HepG2 (cell line): ENCODE results near the gene PEX5. TPM values are rescaled to one million over a fixed set of nuclear protein-coding genes. Genes with fewer than 3 reads are reported as not detected.

Source experiments
- ATAC-seq: fragments of 200-7000 bp; cut with Tn5 transposase; 3 replicates; pipeline ENCODE4 v1.9.1; 2020; ENCODE audit warnings: mild to moderate bottlenecking, moderate library complexity
- BruUV-seq: library from RNA; stranded (reverse); fragments of 400-500 nt; replicated peaks from 2 replicates; lab custom pipeline; 2021; lab: Mats Ljungman, UMichigan
- CTCF ChIA-PET: fragments of 300-600 bp; formaldehyde crosslinking; extraction: SDS; loops from one replicate; lab custom pipeline; 2021; ENCODE audit warnings: low total read pairs, inconsistent platforms, low intra/inter-chr PET ratio; lab: Yijun Ruan, JAX
- POLR2A ChIA-PET: fragments of 350-600 bp; sonication (Branson Sonifier 250); formaldehyde crosslinking; loops from one replicate; lab custom pipeline; 2020; ENCODE audit warnings: antibody characterized with exemption, inconsistent platforms; lab: Yijun Ruan, JAX
- DNase-seq: peaks from one replicate; pipeline ENCODE4 v3.0.0-alpha.2; 2015; ENCODE audit warnings: low spot score
- FAIRE-seq: peaks from 3 replicates; lab custom pipeline; 2011; peaks lifted over from hg19 to GRCh38; lab: Jason Lieb, UNC
- H2AFZ ChIP-seq: one replicate; pipeline ENCODE4 v1.6.1; 2011; ENCODE audit warnings: low read length, inconsistent platforms
- H3K27ac ChIP-seq: fragments of 300-600 bp; 3 replicates; pipeline ENCODE4 v1.8.0; 2011; ENCODE audit warnings: mixed run types, mild to moderate bottlenecking, mixed read lengths, low read length, inconsistent platforms; ENCODE audit not compliant: insufficient read depth; ENCODE audit errors: extremely low read length
- H3K27me3 ChIP-seq, 2 experiments: fragments of 200-600 bp in 1 of 2; 2 replicates in 1 of 2; 3 replicates in 1 of 2; pipeline versions ENCODE4 v1.6.0 to v1.8.0; 2011; ENCODE audit warnings: low read length in 2 of 2, mild to moderate bottlenecking in 2 of 2, moderate library complexity in 2 of 2, inconsistent platforms in 1 of 2; ENCODE audit not compliant: insufficient read depth in 2 of 2, control insufficient read depth in 1 of 2
- H3K36me3 ChIP-seq, 2 experiments: fragments of 200-600 bp in 1 of 2; replicated peaks in 1 of 2; 2 replicates in 1 of 2; 3 replicates in 1 of 2; pipeline versions ENCODE4 v1.5.1 to v1.8.0; 2011; ENCODE audit warnings: low read length in 2 of 2, inconsistent platforms in 1 of 2; ENCODE audit not compliant: insufficient read depth in 2 of 2, control insufficient read depth in 1 of 2
- H3K4me1 ChIP-seq: 2 replicates; pipeline ENCODE4 v1.5.1; 2012; ENCODE audit warnings: low read length, inconsistent platforms; ENCODE audit not compliant: insufficient read depth
- H3K4me2 ChIP-seq: 2 replicates; pipeline ENCODE4 v1.6.0; 2011; ENCODE audit warnings: low read depth, low read length, inconsistent platforms
- H3K4me3 ChIP-seq, 3 experiments: fragments of 200-600 bp in 1 of 3; sonication (generic), shearing (Covaris generic) in 1 of 3; replicated peaks in 1 of 3; 2 replicates each; pipeline ENCODE4 v1.5.1; 2011 to 2016; ENCODE audit warnings: low read length in 3 of 3, inconsistent platforms in 2 of 3, low read depth in 2 of 3, mild to moderate bottlenecking in 2 of 3, control low read depth in 1 of 3, mixed read lengths in 1 of 3; ENCODE audit not compliant: insufficient read depth in 1 of 3
- H3K79me2 ChIP-seq: one replicate; pipeline ENCODE4 v1.6.1; 2011; ENCODE audit warnings: low read length, inconsistent platforms; ENCODE audit not compliant: insufficient read depth
- H3K9ac ChIP-seq: 2 replicates; pipeline ENCODE4 v1.6.0; 2011; ENCODE audit warnings: mild to moderate bottlenecking, low read depth, low read length, inconsistent platforms; ENCODE audit not compliant: insufficient read depth
- H3K9me3 ChIP-seq: 2 replicates; pipeline ENCODE4 v1.5.1; 2012; ENCODE audit warnings: mild to moderate bottlenecking, low read length
- H4K20me1 ChIP-seq: 2 replicates; pipeline ENCODE4 v1.6.0; 2011; ENCODE audit warnings: inconsistent platforms, mild to moderate bottlenecking, low read length, moderate library complexity; ENCODE audit not compliant: insufficient read depth
- CHCHD3 ChIP-seq: sonication (generic); formaldehyde crosslinking; IDR thresholded peaks from 2 replicates; pipeline ENCODE4 v1.8.0; 2022; ENCODE audit warnings: mild to moderate bottlenecking, missing genetic modification reagents, moderate library complexity
- ZNF138 ChIP-seq: sonication (generic); formaldehyde crosslinking; IDR thresholded peaks from 2 replicates; pipeline ENCODE4 v1.5.0; 2020; ENCODE audit warnings: mild to moderate bottlenecking, low read depth, missing genetic modification reagents
- WGBS: methylation state at CpG from one replicate; pipeline ENCODE4 v1.1.6; 2017; ENCODE audit warnings: low lambda C conversion rate; 5-methylcytosine and 5-hydroxymethylcytosine counted together
- in situ Hi-C: cut with HindIII; loops from 2 replicates; pipeline ENCODE4 v1.10.0; 2017; ENCODE audit warnings: low pct_unique_long_range_greater_than_20kb; ENCODE audit not compliant: extremely low pct_ligation_motif_present
- intact Hi-C: fragments of 100-400 bp; cut with micrococcal nuclease; formaldehyde crosslinking; loops from one replicate; pipeline ENCODE4 v1.10.0; 2022; ENCODE audit not compliant: unreplicated experiment
- polyA plus RNA-seq, 8 experiments: library from polyadenylated mRNA; depleted of rRNA in 3 of 8; stranded (reverse) in 7 of 8; unstranded in 1 of 8; fragments of >200 nt; fragmentation: Illumina TruSeq in 4 of 8; extraction: Trizol in 4 of 8; gene quantifications; 2 replicates each; pipeline versions ENCODE4 v1.2.1 to v1.2.3, GENCODE V29; 2011 to 2016; ENCODE audit warnings: low read depth in 4 of 8, missing spikeins in 1 of 8, mixed read lengths in 1 of 8; ENCODE audit not compliant: insufficient read depth in 1 of 8
- total RNA-seq, 5 experiments: library from RNA; depleted of rRNA; stranded (reverse); fragments of >200 nt; fragmentation: Illumina TruSeq; extraction: Trizol; gene quantifications; 2 replicates each; pipeline ENCODE4 v1.2.3, GENCODE V29; 2016; ENCODE audit warnings: low read depth in 1 of 5
- TF ChIP-seq, protein P1 (sequence below): sonication (generic); formaldehyde crosslinking; IDR thresholded peaks from 2 replicates; pipeline ENCODE4 v1.4.0; 2020; ENCODE audit warnings: missing genetic modification reagents

Gene PEX5
- total and polyA plus RNA-seq, 2 of the 13 experiments (the other 11 are each of a cell fraction or from before 2014, with no cell fraction given): 16.4 to 29.0 TPM

DNA sequence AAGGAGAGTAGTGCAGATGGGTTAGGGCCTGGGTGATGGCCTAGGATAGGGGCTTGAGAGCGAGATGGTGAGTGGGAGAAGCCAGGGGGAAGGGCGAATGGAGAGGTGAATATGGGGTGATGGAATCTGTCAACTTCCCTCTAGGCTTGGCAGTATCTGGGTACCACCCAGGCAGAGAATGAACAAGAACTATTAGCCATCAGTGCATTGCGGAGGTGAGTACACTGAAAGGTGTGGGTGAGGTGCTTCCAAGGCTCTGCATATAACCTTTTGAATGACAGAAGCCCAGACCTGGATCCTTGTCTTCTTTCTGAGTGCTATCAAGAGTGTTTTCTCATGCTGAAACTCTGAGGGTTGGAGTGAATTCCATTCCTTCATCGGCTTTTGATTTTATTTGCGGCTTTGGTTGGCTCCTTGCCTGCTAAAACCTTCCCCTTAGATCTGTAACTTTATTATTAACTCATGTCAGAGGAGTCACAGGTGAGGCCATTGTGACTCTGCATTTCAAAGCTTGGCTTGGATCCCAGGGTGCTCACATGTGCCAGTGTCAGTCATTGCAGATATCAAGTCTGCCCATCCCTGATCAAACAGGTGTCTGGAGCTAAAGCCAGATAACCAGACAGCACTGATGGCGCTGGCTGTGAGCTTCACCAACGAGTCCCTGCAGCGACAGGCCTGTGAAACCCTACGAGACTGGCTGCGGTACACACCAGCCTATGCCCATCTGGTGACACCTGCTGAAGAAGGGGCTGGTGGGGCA is 18.6 kb downstream of the PEX5 start:
- no peak overlapping the region for H3K4me3 ChIP-seq
- no peak for DNase-seq
- TF ChIP-seq CHCHD3 (CRISPR knock-in tag) (no peak), ZNF138 (CRISPR knock-in tag) (no peak)
- TF ChIP-seq, protein P1, sequence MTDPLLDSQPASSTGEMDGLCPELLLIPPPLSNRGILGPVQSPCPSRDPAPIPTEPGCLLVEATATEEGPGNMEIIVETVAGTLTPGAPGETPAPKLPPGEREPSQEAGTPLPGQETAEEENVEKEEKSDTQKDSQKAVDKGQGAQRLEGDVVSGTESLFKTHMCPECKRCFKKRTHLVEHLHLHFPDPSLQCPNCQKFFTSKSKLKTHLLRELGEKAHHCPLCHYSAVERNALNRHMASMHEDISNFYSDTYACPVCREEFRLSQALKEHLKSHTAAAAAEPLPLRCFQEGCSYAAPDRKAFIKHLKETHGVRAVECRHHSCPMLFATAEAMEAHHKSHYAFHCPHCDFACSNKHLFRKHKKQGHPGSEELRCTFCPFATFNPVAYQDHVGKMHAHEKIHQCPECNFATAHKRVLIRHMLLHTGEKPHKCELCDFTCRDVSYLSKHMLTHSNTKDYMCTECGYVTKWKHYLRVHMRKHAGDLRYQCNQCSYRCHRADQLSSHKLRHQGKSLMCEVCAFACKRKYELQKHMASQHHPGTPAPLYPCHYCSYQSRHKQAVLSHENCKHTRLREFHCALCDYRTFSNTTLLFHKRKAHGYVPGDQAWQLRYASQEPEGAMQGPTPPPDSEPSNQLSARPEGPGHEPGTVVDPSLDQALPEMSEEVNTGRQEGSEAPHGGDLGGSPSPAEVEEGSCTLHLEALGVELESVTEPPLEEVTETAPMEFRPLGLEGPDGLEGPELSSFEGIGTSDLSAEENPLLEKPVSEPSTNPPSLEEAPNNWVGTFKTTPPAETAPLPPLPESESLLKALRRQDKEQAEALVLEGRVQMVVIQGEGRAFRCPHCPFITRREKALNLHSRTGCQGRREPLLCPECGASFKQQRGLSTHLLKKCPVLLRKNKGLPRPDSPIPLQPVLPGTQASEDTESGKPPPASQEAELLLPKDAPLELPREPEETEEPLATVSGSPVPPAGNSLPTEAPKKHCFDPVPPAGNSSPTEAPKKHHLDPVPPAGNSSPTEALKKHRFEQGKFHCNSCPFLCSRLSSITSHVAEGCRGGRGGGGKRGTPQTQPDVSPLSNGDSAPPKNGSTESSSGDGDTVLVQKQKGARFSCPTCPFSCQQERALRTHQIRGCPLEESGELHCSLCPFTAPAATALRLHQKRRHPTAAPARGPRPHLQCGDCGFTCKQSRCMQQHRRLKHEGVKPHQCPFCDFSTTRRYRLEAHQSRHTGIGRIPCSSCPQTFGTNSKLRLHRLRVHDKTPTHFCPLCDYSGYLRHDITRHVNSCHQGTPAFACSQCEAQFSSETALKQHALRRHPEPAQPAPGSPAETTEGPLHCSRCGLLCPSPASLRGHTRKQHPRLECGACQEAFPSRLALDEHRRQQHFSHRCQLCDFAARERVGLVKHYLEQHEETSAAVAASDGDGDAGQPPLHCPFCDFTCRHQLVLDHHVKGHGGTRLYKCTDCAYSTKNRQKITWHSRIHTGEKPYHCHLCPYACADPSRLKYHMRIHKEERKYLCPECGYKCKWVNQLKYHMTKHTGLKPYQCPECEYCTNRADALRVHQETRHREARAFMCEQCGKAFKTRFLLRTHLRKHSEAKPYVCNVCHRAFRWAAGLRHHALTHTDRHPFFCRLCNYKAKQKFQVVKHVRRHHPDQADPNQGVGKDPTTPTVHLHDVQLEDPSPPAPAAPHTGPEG (CRISPR knock-in tag): no peak
- CTCF ChIA-PET: no interaction called here
- H3K27me3 ChIP-seq: no peaks in the 10 kb centered on the region
- in situ Hi-C loops: no loop called here
- no peak for FAIRE-seq
- ATAC-seq: no peak
- H3K36me3 ChIP-seq: peaks cover 25 to 67% of the 10 kb centered on the region in 2 experiments
- H2AFZ ChIP-seq: no peak overlapping the region
- H3K9me3 ChIP-seq: no peaks in the 10 kb centered on the region
- H3K79me2 ChIP-seq: no peaks in the 10 kb centered on the region
- BruUV-seq: no TSS peak
- 99% methylated on average over 8 of the region's 10 CpGs for WGBS
- H4K20me1 ChIP-seq: no peaks in the 10 kb centered on the region
- H3K4me1 ChIP-seq: no peaks in the 10 kb centered on the region
- POLR2A ChIA-PET: no interaction called here
- H3K4me2 ChIP-seq: no peak overlapping the region
- no peak overlapping the region for H3K27ac ChIP-seq
- intact Hi-C loops: no loop called here
- H3K9ac ChIP-seq: no peak overlapping the region
